HS-27A (cell line): Measurements from ENCODE around the gene CBLB.

Experiments used
- DNase-seq: peaks from one replicate; pipeline ENCODE4 v3.0.0-alpha.2; 2012; ENCODE audit warnings: low read depth, missing footprints

Gene CBLB

DNA sequence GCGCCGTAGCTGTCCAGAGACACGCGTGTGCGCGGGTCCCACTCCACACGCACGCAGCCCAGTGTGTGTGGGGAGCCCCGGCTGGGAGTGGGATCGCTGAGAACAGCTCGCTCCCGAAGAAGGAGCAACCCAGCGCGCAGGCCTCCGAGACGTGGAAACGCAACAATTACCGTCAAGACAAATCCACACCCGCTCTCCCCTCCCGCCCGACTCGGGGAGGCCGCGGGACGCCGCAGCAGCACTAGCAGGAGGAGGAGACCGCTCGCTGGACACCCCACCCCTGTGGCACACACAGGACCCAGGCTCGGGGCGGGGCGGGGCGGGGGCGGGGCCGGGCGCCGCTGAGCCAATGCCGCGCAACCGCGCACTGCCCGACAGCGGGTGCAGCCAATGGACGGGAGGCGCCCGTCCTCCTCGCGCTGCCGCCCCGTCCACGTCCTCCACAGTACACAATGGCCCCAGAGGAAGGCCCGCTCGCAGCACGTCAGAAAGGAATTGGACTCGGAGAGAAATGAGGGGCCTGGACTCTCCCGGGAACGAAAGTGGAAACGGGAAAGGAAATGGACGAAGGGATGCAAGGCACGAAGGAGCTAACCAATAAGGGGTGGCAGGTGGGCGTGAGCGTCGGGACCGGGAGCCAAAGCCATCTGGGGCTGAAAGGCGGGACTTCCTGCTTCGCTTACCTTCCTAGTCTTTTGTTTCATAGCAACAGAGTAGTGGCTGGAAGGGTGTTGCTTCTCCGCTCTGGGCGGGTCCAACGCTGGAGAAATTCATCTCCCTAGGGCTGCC, at the start of gene CBLB:
Gene CBLB, minus strand, starts transcription at position 271 of the 789 bp plus-strand sequence. CDS start 1,435 bp downstream, outside the sequence.
- peak; percentile 90 for DNase-seq

DNA sequence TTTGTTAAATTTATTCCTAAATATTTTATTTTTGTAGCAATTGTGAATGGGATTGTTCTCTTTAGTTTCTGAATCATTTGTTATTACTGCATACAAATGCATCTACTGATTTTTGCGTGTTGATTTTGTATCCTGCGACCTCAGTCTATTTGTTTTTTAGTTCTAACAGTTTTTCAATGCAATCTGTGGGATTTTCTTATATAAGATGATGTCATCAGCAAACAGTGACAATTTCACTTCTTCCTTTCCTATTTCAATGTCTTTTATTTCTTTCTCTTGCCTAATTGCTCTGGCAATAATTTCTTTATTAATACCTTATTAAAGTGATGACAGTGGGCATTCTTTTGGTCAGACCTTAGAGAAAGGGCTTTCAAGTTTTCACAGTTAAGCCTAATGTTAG, 48.0 kb upstream of the CBLB start:
- no peak for DNase-seq

DNA sequence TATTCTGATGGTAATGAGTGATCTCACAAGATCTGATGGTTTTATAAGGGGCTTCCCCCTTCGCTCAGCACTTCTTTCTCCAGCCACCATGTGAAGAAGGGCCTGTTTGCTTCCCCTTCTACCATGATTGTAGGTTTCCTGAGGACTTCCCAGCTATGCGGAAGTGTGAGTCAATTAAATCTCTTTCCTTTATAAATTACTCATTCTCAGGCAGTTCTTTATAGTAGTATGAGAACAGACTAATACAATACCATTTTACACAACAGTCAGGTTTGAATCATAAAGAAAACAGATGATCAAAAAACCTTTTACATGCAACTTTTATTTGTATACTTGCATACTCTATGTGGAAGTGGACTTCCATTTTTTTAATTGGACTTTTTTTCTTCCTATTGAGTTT, 46.7 kb upstream of the CBLB start:
- no peak for DNase-seq

DNA sequence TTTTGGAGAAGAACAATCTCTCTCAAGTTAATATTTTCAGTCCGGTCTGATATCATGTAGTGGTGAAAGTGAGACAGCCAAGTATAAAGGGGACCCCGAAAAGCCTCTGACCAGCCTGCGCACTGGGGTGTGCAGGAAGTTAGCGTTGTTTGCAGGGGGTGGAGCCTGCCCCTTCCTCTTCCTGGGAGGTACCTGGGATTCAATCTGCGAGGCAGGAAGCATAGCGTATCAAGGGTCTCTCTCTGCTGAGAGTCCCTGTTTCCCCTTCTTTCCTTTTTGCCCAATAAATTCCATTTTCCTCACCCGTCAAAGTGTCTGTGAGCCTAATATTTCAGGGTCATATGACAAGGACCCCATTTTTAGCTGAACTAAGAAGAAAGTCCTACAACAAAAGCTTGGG, 44.8 kb upstream of the CBLB start:
- no peak for DNase-seq

DNA sequence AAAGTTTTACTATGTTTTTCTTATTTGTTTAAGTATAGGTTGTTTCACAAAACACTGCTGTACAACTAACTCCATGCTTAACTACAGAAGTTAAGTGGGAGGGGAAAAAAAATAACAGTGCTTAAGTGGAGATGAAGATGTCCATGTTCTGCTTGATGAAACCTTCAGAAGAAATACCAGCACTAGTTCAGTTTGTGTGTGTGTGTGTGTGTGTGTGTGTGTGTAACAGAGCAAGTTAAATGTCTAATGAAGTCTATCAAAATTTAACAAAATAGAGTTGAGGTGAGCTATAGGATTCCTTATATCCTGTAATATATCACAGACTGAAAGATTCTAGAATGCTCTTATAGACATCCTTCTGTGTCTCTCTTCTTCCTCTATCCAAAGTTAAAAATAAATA, 44.1 kb upstream of the CBLB start:
- no peak for DNase-seq

DNA sequence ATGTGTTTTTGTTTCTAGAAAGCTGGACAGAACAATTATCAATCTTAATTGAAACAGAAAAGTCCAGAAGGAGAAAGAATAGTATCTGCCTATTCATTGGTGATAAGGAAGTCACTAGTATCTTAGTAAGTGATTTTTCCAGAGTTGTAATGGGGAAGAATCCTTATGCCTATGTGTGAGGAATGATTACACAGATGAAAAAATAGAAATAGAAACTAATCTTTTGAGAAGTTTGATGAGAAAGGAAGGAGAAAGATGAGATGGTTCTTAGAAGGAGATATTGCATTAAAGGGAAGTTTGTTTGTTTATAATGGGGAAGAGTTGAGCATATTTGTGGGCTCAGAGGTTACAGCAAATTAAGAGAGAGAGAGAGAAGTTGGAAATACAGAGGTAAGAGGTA, 42.7 kb upstream of the CBLB start:
- no peak for DNase-seq

DNA sequence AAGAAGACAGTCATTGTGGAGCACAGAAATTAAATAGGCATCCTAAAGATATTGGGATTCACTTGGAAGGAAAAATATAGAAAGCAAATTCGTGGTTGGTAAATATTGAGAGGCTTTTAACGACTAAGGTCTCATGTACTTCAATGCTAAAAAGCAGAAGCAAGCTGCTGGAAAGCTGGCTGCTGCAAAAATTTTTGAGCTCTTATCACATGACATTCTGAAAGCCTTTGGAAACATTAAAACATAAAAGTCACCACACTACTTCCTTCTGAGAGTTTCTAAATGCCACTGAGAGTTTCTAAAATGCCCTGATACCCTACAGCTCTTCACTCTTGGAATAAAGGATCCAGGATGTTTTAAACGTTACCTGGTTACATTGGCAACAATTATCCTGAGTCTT, 39.0 kb upstream of the CBLB start:
- no peak for DNase-seq

DNA sequence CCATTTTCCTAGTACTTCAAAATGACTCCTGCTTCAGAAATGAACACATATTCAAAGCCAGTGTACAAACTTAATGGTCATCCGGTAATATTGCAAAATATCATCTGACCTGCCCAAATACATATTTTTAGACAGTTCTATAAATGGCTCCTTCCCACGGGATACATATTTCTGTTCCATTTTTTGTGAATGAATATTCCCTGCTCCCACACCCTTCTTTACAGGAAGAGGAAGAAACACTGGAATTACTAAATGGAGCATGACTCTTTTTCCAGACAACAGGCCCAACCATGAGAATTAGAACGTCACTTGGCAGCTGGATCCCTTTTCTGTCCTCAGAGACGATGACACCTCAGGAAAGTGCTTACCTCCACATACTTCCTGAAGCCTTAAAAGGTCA, 38.0 kb upstream of the CBLB start:
- DNase-seq = peak; percentile 56

DNA sequence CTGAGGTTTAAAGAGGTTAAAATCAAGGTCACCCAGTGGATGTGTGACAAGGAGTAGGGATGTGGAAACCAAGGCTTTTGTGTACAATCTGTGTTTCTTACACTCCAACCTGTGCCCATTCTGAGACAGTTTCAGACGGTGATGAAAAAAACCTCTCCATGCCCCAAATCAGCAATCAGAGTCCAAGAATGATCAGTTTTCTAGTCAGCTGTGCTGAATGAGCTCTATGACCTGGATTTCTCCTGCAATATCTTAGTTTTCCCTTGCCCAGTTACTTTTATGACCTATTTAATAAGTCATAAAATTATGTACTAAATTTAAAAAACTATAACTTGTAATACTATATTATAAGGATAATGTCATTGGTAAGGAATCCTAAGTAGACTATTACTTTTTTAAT, 37.5 kb upstream of the CBLB start:
- no peak for DNase-seq

DNA sequence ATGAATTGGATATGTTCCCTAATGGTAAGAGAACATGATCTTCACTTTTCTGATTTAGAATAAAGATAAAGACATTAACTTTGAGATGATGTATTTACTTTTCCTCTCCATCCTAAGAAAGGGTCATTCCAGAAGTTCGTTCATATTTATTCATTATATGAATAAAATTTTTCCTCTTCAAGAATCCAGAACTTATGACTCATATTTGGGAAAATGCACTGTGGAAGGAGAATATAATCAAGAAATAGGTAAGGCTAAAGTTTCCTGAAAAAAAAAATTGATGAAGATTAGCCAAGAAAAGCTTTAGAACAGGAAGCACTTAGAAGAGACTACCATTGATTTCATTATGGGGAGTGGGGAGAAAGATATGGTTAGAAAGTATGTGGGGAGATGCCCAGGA, 36.5 kb upstream of the CBLB start:
- DNase-seq = no peak

DNA sequence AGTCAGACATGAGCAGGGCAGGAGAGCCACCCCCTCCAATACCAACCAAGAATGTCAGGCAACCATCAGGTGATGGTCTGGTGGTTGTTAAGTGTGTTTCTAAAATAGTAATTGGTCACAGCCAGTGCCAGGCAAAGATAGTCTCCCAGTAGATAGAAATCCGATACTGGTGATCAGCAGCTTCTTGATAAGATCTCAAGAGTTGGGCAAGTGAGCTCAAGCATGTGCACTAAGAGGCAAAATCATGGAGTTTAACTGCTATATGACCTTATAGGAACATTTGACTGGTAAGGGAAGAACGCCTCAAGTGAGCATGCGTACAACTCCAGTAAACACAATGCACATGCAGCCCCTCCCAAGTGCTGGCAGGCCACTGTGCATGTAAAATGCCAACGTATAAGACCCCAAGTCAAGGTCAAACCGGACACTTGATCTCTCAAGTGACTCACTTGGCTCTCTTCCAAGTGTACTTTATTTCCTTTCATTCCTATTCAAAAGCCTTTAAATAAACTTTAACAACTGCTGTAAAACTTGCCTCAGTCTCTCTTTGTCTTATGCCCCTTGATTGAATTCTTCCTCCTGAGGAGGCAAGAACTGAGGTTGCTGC, 36.0 kb upstream of the CBLB start:
- DNase-seq = peak; percentile 68

DNA sequence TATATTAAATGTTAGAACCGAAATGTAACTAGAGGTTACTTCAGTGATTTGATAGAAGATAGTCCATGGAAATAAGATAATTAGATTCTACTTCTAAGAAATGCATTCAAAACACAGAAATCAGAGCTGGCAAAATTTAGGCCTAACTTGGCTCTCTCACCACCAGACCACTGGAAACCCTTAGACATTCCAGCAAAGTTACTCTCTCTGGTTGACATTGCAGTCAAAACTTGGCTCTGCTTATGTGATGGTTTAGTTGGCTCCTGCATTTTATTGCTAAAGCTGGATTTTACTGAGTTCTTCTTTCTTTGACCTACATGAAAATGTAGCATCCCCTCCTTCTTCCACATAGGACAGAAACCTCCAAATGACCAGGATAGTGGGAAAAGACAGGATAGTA, 35.4 kb upstream of the CBLB start:
- no peak for DNase-seq

DNA sequence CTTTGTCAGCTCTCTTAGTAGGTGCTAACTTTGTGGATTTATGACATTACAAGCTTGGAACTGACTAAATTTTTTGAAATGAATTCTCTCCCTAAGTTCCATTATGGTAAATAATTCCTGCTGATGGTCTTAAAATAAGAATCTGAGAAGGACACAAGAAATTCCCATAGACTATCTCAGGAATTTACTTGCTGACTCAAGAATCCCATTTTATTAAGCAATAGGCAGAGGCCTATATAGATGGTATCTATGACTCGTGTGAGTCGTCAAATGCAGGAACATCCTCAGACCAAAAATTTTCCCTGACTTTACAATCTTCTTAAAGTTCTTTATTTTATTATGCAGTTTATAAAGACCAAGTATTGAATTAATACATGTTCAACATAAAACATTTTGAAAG, 30.7 kb upstream of the CBLB start:
- no peak for DNase-seq

DNA sequence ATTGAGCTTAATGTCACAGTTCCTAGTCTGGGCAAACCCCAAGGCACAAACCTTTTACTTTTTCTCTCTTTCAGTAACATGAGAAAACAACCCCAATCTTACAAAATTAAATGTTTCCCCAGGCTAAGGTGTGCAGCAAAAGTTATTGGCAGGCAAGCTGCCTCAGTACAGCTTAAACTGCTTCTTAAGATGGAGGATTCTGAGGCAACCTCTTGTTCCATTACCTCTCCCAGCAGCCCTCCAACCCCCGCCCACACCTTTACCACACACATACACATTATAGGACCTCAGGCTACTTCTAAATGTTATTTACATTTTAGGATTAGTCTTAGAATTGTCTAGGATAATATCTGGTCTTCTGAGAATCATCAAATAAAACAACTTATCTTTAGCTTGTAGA, 22.3 kb upstream of the CBLB start:
- DNase-seq = no peak

DNA sequence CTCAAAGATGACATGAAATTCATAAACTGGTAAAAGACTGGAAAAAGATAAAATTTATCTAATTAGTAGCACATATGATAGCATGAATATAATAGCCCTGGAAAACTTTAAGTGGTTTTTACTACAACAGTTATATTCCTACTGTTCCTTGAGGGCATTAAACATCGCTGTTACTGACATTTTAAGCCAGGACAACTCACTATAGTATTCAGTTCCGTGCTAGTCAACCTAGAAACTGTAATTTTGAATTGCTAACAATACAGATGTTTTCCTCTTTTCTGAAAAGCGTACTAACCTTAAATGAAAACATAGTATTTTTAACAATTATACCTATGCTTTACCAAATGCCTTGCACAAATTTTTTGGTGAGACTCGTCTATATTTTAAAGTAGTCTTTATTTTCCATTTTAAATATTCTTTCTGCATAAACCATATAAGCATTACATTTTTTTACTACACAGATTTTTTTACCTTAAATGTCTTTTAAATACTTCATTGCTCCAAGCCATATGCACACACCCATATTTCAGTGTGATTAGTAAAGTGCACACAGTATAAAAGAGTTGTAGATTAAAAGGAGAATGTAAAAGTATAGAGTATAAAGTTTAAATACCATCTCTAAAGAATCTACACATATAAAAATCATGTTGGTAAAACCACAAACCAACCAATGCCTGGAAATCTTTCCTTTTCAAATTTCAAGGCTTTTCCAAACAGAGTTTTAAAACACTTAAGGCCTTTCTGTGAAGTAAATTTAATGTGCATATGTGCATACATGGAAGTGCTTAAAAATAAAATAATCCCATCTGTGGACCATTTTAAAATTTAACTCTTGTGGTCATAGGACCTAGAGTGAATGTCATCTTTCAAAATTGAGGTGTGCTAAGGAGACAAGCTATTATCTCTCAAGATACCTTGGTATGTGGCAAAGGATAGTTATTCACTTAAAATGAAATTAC, 20.1 kb upstream of the CBLB start:
- no peak for DNase-seq

DNA sequence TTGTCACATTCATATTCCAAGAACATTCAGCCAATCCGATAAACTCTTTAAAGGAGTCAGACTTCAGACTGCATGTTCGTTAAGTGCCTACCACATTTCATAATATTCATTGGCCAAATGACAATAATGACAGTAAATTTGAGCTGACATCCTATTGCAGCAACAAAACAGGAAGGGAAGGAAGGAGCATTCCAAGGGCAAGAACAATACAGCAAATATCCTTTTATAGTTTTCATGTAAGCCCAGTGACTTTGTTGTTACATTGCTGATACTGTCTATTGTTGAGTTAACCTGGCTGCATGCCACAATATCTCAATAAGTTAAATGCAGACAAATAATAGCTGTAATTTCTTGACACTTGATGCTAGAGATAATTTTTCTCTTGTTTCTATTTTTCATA, 16.4 kb upstream of the CBLB start:
- no peak for DNase-seq

DNA sequence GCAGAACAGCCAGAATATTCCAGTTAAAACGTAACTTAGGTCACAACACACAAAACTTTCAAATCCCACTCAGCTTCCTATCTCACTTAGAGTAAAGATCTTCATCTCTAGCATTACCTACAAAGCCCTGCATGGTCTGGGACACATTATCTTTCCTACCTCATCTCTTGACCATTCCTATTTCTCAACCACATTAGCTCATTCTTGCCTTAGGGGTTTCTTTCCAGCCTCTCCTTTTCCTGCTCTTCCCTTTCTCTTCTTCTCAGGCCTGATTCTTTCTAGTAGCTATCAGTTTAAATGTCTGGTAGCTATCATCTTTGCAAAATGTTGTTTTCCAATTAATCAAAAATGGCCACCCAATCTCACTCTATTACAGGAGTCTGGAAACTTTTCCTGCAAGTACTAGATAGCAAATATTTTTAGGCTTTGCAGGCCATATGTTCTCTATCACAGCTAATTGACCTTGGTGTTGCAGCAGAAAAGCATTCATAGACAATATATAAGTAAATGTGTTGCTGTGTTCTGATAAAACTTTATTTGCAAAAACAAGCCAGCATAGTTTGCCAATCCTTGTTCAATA, 15.1 kb upstream of the CBLB start:
- no peak for DNase-seq

DNA sequence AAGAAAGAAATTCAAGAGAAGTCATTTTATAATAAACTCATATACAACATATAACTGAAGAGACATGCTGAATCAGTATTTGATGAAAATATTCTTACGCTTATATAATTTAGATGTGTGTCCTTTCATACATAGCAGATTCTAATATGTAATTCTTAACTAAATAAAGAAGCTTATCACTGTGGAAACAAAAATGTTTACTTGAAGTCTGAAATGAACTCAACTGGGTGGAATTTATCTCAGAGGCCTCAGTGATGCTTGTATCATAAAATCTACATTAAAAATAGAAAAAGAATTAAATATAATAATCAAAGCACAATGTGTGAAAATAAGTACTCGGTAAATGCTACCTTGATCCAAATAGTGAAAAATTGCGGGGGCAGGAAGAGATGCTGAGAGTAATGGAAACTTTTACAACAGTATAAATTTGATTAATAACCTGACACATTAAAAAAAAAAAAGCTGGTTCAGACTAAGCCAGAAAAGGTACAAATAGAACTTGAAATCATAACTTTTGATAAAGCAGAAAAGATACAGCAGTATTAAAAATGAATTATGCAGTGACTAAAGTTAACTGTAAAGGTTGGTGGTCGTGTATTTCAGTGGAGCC, 12.0 kb upstream of the CBLB start:
- DNase-seq = no peak

DNA sequence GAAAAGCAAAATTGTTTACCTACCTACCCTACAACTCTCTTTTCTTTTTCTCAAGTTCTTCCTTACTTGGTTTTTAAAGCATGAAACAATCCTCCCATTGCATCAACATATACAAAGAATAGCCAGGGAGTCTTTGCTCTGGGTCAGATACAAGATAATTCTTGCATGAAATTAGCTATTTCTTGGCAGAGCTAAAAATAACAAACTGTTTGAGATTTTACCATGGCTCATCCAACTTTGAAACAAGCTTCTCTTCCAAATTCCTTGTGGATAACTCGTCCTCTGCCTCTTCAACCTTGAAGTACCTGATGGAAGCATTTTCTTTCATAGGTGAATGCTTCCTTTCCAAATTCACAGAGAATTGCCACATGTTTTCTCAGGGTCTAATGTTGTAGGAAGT, 9.2 kb upstream of the CBLB start:
- no peak for DNase-seq

DNA sequence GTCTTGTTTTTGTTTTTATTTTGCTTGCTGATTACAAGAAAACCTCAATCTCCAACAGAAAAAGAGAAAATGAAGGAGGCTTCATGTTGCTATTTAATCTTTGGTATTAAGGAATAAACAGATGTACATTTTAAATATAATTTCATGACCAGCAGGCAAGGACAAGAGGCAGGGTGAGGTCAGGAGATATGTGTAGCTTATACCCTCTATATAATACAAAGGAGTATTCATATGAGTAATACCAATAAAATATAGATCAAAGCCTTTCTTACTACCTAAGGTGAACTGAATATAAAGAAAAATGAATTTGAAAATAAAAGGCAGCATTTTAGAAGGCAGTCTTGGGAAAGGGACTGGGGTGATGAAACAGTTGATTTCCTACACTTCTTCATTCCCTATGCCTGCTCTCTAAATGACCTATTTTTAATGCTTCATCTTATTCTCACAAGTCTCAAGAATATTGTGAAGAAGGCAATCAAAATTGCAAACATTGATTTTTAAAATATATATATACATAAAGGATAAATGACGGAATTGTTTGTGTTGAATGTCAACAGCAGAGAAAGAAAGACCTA, 8.6 kb upstream of the CBLB start:
- no peak for DNase-seq

DNA sequence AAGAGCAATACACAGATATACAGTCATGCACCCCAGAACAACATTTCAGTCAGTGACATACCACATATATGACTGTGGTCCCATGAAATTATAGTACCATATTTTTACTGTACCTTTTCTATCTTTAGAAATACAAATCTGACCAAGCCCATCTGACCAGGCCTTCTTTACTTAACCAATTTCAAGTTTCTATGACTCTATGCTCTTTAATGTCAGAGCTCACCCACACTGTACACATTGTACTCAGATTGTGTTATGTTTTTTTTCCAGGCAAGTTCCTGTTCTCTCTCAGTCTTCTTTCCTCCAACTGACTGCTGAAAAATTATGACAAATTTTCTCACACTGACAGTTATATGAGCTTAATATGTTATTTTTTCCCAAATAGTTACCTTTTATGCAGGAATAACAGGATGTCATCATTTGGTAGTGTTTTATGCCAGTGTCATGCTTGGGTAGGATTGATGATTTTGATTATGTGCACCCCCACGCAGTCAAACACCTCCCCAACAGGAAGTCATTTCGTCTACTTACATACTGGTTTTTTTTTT, 8.0 kb upstream of the CBLB start:
- no peak for DNase-seq
